ENCODE measurements around the gene TRAPPC12. TPM values are rescaled to one million over a fixed set of nuclear protein-coding genes. Genes with fewer than 3 reads are reported as not detected.
A peak's percentile ranks its signal among the peaks of the same experiment; 100 is the strongest.

TRAPPC12 gene
- total RNA-seq, 1 experiment from 2014 or later, result 72.8 TPM

- no peak for TF ChIP-seq ERG (CRISPR knock-in tag; IDR thresholded peaks at IDR 0.05)
- TF ChIP-seq ZNF121 (CRISPR knock-in tag; IDR thresholded peaks at IDR 0.05), result no peak
- TF ChIP-seq HMGXB4 (CRISPR knock-in tag; IDR thresholded peaks at IDR 0.05), result peak; percentile 74
- TF ChIP-seq ZNF425 (CRISPR knock-in tag; conservative IDR thresholded peaks at IDR 0.05), result no peak
- TF ChIP-seq ZBTB43 (CRISPR knock-in tag; IDR thresholded peaks at IDR 0.05), result peak; percentile 40
- no peak for TF ChIP-seq NFATC4 (CRISPR knock-in tag; IDR thresholded peaks at IDR 0.05)
- TF ChIP-seq SOX15 (CRISPR knock-in tag; IDR thresholded peaks at IDR 0.05), result no peak
- TF ChIP-seq FOXP4 (CRISPR knock-in tag; IDR thresholded peaks at IDR 0.05), result no peak
- no peak for TF ChIP-seq GRHL2 (CRISPR knock-in tag; IDR thresholded peaks at IDR 0.05; ENCODE audit: insufficient replicate concordance, severe bottlenecking)
- TF ChIP-seq ATF3 (CRISPR knock-in tag; conservative IDR thresholded peaks at IDR 0.05), result 0 out of 2 replicates have a peak, but pooled peaks have one; percentile 36
- TF ChIP-seq E2F4 (CRISPR knock-in tag; IDR thresholded peaks at IDR 0.05; ENCODE audit: borderline replicate concordance, low read depth), result peak; percentile 53; the same call in 1 of the 2 replicates
- peak; percentile 86; the same call in 1 of the 2 replicates for TF ChIP-seq TP53 (CRISPR knock-in tag; IDR thresholded peaks at IDR 0.05)
These were observed 140.0 kb downstream of the TRAPPC12 start, which contains the start of gene ADI1 (continued) for GRCh38 chr2:3519255-3520205.

- Mint-ChIP-seq H3K27ac (no peak overlapping the region), H3K27me3 (ENCODE audit: low read depth) (peaks cover 28% of the 10 kb centered on the region), H3K36me3 (peaks cover 6% of the 10 kb centered on the region), H3K4me3 (peak overlapping the region; percentile 72), H3K9me3 (peaks cover 5% of the 10 kb centered on the region), H3K4me1 (peaks cover 22% of the 10 kb centered on the region)
- ATAC-seq, result no peak
- ChIA-PET CTCF (interaction anchor here (1.1 kb wide), 1 partner anchor 97 kb away, joined by 4 read pairs; no protein-coding TSS in a partner anchor), POLR2A (no interaction called here)
- DNase-seq (ENCODE audit: low spot score), result no peak
- TF ChIP-seq ERG (CRISPR knock-in tag; IDR thresholded peaks at IDR 0.05) (no peak), NFE2L1 (CRISPR knock-in tag; IDR thresholded peaks at IDR 0.05) (no peak), ZNF138 (CRISPR knock-in tag; conservative IDR thresholded peaks at IDR 0.05) (no peak), ETV6 (CRISPR knock-in tag; IDR thresholded peaks at IDR 0.05) (no peak), ATF3 (CRISPR knock-in tag; conservative IDR thresholded peaks at IDR 0.05) (no peak), ZNF263 (CRISPR knock-in tag; IDR thresholded peaks at IDR 0.05; ENCODE audit: low read depth) (no peak), HMGA2 (CRISPR knock-in tag; IDR thresholded peaks at IDR 0.05) (no peak), NR2C2 (CRISPR knock-in tag; IDR thresholded peaks at IDR 0.05) (no peak), ESRRA (CRISPR knock-in tag; IDR thresholded peaks at IDR 0.05; ENCODE audit: borderline replicate concordance) (no peak), ZNF423 (CRISPR knock-in tag; IDR thresholded peaks at IDR 0.05) (no peak), ZNF416 (CRISPR knock-in tag; IDR thresholded peaks at IDR 0.05) (no peak), ZNF671 (CRISPR knock-in tag; IDR thresholded peaks at IDR 0.05) (no peak), MAX (CRISPR knock-in tag; IDR thresholded peaks at IDR 0.05) (no peak)
These were observed 141.1 kb downstream of the TRAPPC12 start for GRCh38 chr2:3520591-3520990.
